Stomach smooth muscle (tissue), 2 donors: ENCODE results near the gene ABCC6.
A peak's percentile ranks its signal among the peaks of the same experiment; 100 is the strongest.
"Not testable (repeated sequence)": the region's sequence is repeated elsewhere in the genome, so short reads cannot be mapped to it uniquely, and the experiment has no call there.

Experiments
- H3K27ac ChIP-seq: one replicate; pipeline ENCODE4 v1.7.0; 2013; ENCODE audit warnings: mild to moderate bottlenecking, low read length, inconsistent platforms
- H3K27me3 ChIP-seq, 2 donors: one replicate each; pipeline ENCODE4 v1.7.0; 2013; ENCODE audit warnings: low read length in 2 of 2; ENCODE audit not compliant: insufficient read depth in 2 of 2, control insufficient read depth in 1 of 2
- H3K36me3 ChIP-seq, 2 donors: one replicate each; pipeline ENCODE4 v1.7.0; 2013; ENCODE audit warnings: low read length in 2 of 2; ENCODE audit not compliant: control insufficient read depth in 2 of 2, insufficient read depth in 2 of 2
- H3K4me1 ChIP-seq: one replicate; pipeline ENCODE4 v1.7.0; 2013; ENCODE audit warnings: low read length; ENCODE audit not compliant: control insufficient read depth, insufficient read depth
- H3K4me3 ChIP-seq, 2 donors: one replicate each; pipeline ENCODE4 v1.7.0; 2013; ENCODE audit warnings: low read length in 2 of 2
- H3K9ac ChIP-seq, 2 donors: one replicate each; pipeline ENCODE4 v1.7.0; 2013; ENCODE audit warnings: low read length in 2 of 2, mild to moderate bottlenecking in 1 of 2
- H3K9me3 ChIP-seq, 2 donors: one replicate each; pipeline ENCODE4 v1.7.0; 2013; ENCODE audit warnings: low read length in 2 of 2; ENCODE audit not compliant: control insufficient read depth in 2 of 2
- donor health status: healthy.
- donor health status: Pancreatic carcinoma.

ABCC6 gene

DNA sequence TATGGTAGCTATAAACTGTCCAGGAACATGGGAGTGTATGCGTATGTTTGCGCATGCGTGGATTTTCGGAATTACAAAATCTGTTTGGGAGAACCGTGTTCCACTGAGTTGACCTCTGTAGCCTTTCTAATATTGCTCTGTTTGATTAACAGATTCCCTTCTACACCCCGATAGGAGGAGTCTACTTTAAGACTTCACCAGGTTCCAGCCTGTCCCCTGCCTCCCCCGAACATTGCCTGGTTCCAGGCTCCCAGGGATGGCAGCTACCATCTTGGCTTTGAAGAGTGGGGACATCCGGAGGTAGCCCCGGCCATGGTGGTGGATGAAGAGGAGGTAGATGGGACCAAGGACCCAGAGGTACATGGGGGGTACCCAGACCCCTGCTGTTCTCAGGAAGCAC, 1.9 kb downstream of the ABCC6 start:
- H3K9me3 ChIP-seq, H3K36me3 ChIP-seq: not testable (repeated sequence)

DNA sequence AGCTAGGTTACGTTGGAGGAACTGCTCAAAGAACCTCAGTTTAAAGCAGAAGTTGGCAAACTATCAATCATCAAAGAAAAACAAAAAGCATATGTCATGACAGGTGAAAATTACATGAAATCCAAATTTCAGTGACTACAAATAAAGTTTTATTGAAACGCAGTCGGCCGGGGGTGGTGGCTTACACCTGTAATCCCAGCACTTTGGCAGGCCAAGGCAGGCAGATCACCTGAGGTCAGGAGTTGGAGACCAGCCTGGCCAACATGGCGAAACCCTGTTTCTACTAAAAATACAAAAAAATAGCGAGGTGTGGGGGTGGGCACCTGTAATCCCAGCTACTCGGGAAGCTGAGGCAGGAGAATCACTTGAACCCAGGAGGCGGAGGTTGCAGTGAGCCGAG, 2.8 kb downstream of the ABCC6 start:
- not testable (repeated sequence) for H3K9me3 ChIP-seq

More for the DNA sequence above, 1.9 kb downstream of the ABCC6 start:
- not testable (repeated sequence) for H3K9ac ChIP-seq, H3K4me3 ChIP-seq, H3K27ac ChIP-seq, H3K4me1 ChIP-seq, H3K27me3 ChIP-seq

GRCh38 chr16:16218787-16219186, 4.5 kb downstream of the ABCC6 start:
- H3K4me1 ChIP-seq, H3K27ac ChIP-seq, H3K9ac ChIP-seq, H3K4me3 ChIP-seq, H3K9me3 ChIP-seq, H3K27me3 ChIP-seq, H3K36me3 ChIP-seq: not testable (repeated sequence)

More for the DNA sequence above, 2.8 kb downstream of the ABCC6 start:
- not testable (repeated sequence) for H3K27me3 ChIP-seq, H3K9ac ChIP-seq, H3K4me3 ChIP-seq, H3K36me3 ChIP-seq, H3K27ac ChIP-seq, H3K4me1 ChIP-seq

- not testable (repeated sequence) for H3K9me3 ChIP-seq, H3K27me3 ChIP-seq, H3K36me3 ChIP-seq, H3K4me1 ChIP-seq, H3K27ac ChIP-seq, H3K4me3 ChIP-seq, H3K9ac ChIP-seq
Observed at GRCh38 chr16:16218349-16218748, 4.9 kb downstream of the ABCC6 start.

GRCh38 chr16:16213863-16214293, 9.4 kb downstream of the ABCC6 start:
- not testable (repeated sequence) for H3K36me3 ChIP-seq, H3K4me1 ChIP-seq, H3K9me3 ChIP-seq, H3K27ac ChIP-seq, H3K4me3 ChIP-seq, H3K27me3 ChIP-seq, H3K9ac ChIP-seq

DNA sequence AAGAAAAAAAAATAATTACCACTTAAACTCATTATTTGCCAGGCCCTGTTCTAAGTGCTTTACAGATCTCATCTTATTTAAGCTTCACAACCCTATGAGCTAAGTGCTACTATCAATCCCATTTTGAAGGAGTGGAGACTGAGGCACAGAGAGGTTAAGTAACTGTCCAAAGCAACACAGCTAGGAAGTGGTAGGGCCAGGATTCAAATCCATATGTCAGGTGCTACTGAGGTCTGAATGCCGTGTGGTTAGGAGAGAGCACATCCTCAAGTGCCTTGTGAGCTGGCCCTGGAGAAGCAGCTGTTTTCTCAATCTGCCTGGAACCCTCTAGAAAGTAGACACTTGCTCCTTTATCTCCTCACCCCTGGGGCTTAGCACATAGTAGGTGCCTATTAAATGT, 11.9 kb downstream of the ABCC6 start:
- H3K9me3 ChIP-seq, H3K36me3 ChIP-seq, H3K27ac ChIP-seq, H3K27me3 ChIP-seq, H3K4me3 ChIP-seq, H3K4me1 ChIP-seq, H3K9ac ChIP-seq: not testable (repeated sequence)

- H3K27ac ChIP-seq, H3K36me3 ChIP-seq, H3K9me3 ChIP-seq, H3K9ac ChIP-seq, H3K27me3 ChIP-seq, H3K4me1 ChIP-seq, H3K4me3 ChIP-seq: not testable (repeated sequence)
Observed at GRCh38 chr16:16208461-16208860, 14.8 kb downstream of the ABCC6 start.

DNA sequence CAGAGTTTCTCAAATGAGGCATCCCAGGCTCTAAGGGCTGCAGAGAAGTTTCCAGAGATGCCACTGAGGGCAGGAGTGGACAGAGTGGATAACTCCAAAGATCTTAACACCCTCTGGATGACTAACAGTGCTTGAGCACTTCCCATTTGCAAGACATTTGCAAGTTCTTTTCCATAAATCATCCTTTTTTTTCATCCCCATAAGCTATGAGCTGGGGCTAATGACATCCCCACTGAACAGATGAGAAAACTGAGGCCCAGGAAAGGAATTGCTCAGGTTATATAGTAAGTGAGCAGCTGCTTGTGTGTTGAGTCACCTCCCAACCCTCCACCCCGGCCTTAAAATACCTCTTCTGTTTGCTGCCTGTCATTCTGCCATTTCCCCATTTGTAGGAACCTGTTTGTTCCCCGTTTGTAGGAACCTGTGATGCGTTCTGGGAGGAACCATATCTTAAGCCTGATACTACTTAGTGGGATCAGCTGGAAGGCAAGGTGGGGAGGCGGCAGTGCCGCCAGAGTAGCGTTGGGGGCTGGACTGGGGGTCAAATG, 15.4 kb downstream of the ABCC6 start:
- not testable (repeated sequence) for H3K9ac ChIP-seq, H3K9me3 ChIP-seq, H3K27ac ChIP-seq, H3K27me3 ChIP-seq, H3K4me3 ChIP-seq, H3K4me1 ChIP-seq, H3K36me3 ChIP-seq

DNA sequence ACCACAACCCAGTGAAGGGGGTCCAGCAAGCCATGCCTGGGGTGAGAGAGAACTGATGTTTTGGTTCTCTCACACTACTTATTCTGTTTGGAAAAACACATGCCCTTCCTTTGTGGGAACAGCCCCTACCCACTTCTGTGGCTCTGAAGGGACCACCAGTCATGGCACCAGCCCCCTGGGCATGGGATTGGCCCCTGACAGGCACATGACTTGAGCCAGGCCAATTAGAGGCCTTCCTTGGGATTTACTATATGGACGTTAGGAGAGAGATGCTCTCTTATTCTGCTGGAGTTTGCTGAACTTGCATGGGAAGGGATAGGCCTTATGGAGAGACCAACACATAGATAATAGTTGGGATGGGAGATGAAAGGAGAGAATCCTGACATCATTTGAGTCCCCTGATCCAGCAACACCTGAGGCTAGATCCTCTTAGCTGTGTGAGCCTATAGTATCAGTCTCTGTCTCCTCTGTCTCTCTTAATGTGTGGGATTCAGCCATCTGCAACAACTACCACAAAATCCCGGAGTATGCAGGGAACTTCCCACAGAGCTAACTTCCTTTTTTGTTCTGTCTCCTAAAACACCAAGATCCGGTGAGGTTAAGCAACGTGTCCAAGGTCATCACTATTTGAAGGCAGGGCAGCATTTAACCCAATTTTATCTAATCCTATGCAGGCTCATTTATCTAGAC, 16.1 kb downstream of the ABCC6 start:
- not testable (repeated sequence) for H3K4me3 ChIP-seq

GRCh38 chr16:16205864-16206263, 17.4 kb downstream of the ABCC6 start:
- H3K27ac ChIP-seq, H3K4me1 ChIP-seq, H3K36me3 ChIP-seq, H3K27me3 ChIP-seq, H3K9me3 ChIP-seq, H3K4me3 ChIP-seq, H3K9ac ChIP-seq: not testable (repeated sequence)

More for the DNA sequence above, 16.1 kb downstream of the ABCC6 start:
- peak overlapping the region; percentile 24 for H3K27ac ChIP-seq
- not testable (repeated sequence) for H3K9ac ChIP-seq, H3K9me3 ChIP-seq, H3K27me3 ChIP-seq, H3K4me1 ChIP-seq, H3K36me3 ChIP-seq

DNA sequence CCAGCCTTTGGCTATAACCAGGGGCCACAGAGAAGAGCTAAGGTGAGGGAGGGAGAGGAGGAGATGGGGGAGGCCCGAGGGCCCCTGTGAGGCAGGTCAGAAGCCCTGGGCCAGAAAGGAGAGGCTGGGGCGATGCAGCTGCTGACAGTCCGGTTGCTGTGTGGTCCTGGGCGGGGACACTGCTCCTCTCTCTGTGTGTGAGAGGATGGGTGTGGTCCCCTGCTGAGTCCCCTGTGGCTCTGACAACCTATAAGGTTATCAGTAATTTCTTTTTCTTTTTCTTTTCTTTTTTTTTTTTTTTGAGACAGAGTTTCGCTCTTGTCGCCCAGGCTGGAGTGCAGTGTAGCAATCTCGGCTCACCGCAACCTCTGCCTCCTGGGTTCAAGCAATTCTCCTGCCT, 18.7 kb downstream of the ABCC6 start:
- not testable (repeated sequence) for H3K4me1 ChIP-seq, H3K27ac ChIP-seq, H3K9me3 ChIP-seq, H3K9ac ChIP-seq, H3K4me3 ChIP-seq, H3K27me3 ChIP-seq, H3K36me3 ChIP-seq
